K562 (cell line): ENCODE data around the gene ERP27.

Experiments
- BMI1 ChIP-seq: fragments of 150-350 bp; IDR thresholded peaks from 2 replicates; pipeline ENCODE4 v1.6.1; 2014; ENCODE audit warnings: low read length
- E2F4 ChIP-seq: sonication (generic); formaldehyde crosslinking; IDR thresholded peaks from 2 replicates; pipeline ENCODE4 v1.8.0; 2022; ENCODE audit warnings: mild to moderate bottlenecking, low read depth, missing genetic modification reagents
- FOXM1 ChIP-seq, 2 experiments: fragments of 450-650 bp in 1 of 2; sonication (generic) in 1 of 2; formaldehyde crosslinking in 1 of 2; IDR thresholded peaks; 2 replicates each; pipeline versions ENCODE4 v1.6.1 to v1.9.0; 2017 to 2022; ENCODE audit warnings: low read depth in 2 of 2, mild to moderate bottlenecking in 2 of 2, missing genetic modification reagents in 1 of 2, moderate library complexity in 1 of 2
- HNRNPLL ChIP-seq: fragments of 200-400 bp; formaldehyde crosslinking; IDR thresholded peaks from 2 replicates; pipeline ENCODE4 v1.6.1; 2017; ENCODE audit warnings: low read length, low read depth, mild to moderate bottlenecking; ENCODE audit not compliant: poor library complexity, severe bottlenecking
- MAZ ChIP-seq, 2 experiments: fragments of 450-650 bp in 1 of 2; sonication (generic) in 1 of 2; formaldehyde crosslinking; IDR thresholded peaks in 1 of 2; conservative IDR thresholded peaks in 1 of 2; 2 replicates each; pipeline versions ENCODE4 v1.4.0 to v1.5.0; 2020; ENCODE audit warnings: mild to moderate bottlenecking in 1 of 2, missing genetic modification reagents in 1 of 2
- POLR2G ChIP-seq: fragments of 200-400 bp; formaldehyde crosslinking; IDR thresholded peaks from 2 replicates; pipeline ENCODE4 v1.6.1; 2017; ENCODE audit warnings: low read depth, mild to moderate bottlenecking, antibody characterized with exemption, low read length, moderate library complexity
- SIN3A ChIP-seq, 2 experiments: fragments of 150-350 bp in 1 of 2; IDR thresholded peaks; 2 replicates each; pipeline ENCODE4 v1.6.1; 2011 to 2016; ENCODE audit warnings: borderline replicate concordance in 2 of 2, low read depth in 2 of 2, low read length in 2 of 2, mild to moderate bottlenecking in 2 of 2, moderate library complexity in 2 of 2; ENCODE audit not compliant: control insufficient read depth in 1 of 2
- SMARCC2 ChIP-seq: fragments of 450-650 bp; IDR thresholded peaks from 2 replicates; pipeline ENCODE4 v1.6.1; 2017; ENCODE audit warnings: antibody characterized with exemption, moderate library complexity, mild to moderate bottlenecking, low read depth
- YBX1 ChIP-seq: fragments of 450-650 bp; IDR thresholded peaks from 2 replicates; pipeline ENCODE4 v1.7.1; 2016; ENCODE audit warnings: mild to moderate bottlenecking
- TF ChIP-seq, protein P1 (sequence below): fragments of 450-650 bp; IDR thresholded peaks from 2 replicates; pipeline ENCODE4 v1.6.1; 2016; ENCODE audit warnings: missing biosample characterization, missing genetic modification characterization
- TF ChIP-seq, protein P2 (sequence below): fragments of 200-600 bp; sonication (generic); IDR thresholded peaks from one replicate; pipeline ENCODE4 v1.6.1; 2012; ENCODE audit warnings: mild to moderate bottlenecking, low read depth, low read length, inconsistent platforms
- TF ChIP-seq, protein P3 (sequence below): fragments of 450-650 bp; formaldehyde crosslinking; IDR thresholded peaks from 2 replicates; pipeline ENCODE4 v1.4.0; 2020; ENCODE audit warnings: mild to moderate bottlenecking, mixed read lengths

DNA sequence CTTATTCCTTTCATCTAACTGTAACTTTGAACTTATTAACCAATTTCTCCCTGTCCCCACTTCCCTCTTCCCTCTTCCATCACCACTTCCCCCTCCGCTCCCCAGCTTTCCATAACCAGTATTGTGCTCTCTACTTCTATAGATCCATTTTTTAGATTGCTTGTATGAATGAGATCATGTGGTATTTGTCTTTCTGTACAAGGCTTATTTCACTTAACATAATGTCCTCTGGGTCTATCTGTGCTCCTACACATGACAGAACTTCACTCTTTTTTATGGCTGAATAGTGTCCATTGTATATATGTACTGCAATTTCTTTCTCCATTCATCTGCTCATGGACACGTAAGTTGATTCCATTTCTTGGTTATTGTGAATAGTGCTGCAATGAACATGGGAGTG is 14.4 kb downstream of the ERP27 start:
- TF ChIP-seq HNRNPLL (no peak), FOXM1 (IDR thresholded peaks at IDR 0.05; ENCODE audit: low read depth) (no peak), FOXM1 (CRISPR knock-in tag; IDR thresholded peaks at IDR 0.05; ENCODE audit: low read depth) (no peak), SIN3A (IDR thresholded peaks at IDR 0.05; ENCODE audit: borderline replicate concordance in 2 of 2, control insufficient read depth in 1 of 2, low read depth in 2 of 2, low read length in 2 of 2) (no peak), POLR2G (no peak), BMI1 (no peak), MAZ (CRISPR knock-in tag; conservative IDR thresholded peaks at IDR 0.05 in 1 of 2, IDR thresholded peaks at IDR 0.05 in 1 of 2) (no peak), YBX1 (no peak), E2F4 (CRISPR knock-in tag) (no peak), SMARCC2 (no peak)
- TF ChIP-seq, protein P1, sequence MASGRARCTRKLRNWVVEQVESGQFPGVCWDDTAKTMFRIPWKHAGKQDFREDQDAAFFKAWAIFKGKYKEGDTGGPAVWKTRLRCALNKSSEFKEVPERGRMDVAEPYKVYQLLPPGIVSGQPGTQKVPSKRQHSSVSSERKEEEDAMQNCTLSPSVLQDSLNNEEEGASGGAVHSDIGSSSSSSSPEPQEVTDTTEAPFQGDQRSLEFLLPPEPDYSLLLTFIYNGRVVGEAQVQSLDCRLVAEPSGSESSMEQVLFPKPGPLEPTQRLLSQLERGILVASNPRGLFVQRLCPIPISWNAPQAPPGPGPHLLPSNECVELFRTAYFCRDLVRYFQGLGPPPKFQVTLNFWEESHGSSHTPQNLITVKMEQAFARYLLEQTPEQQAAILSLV (tag): no peak
- TF ChIP-seq, protein P2, sequence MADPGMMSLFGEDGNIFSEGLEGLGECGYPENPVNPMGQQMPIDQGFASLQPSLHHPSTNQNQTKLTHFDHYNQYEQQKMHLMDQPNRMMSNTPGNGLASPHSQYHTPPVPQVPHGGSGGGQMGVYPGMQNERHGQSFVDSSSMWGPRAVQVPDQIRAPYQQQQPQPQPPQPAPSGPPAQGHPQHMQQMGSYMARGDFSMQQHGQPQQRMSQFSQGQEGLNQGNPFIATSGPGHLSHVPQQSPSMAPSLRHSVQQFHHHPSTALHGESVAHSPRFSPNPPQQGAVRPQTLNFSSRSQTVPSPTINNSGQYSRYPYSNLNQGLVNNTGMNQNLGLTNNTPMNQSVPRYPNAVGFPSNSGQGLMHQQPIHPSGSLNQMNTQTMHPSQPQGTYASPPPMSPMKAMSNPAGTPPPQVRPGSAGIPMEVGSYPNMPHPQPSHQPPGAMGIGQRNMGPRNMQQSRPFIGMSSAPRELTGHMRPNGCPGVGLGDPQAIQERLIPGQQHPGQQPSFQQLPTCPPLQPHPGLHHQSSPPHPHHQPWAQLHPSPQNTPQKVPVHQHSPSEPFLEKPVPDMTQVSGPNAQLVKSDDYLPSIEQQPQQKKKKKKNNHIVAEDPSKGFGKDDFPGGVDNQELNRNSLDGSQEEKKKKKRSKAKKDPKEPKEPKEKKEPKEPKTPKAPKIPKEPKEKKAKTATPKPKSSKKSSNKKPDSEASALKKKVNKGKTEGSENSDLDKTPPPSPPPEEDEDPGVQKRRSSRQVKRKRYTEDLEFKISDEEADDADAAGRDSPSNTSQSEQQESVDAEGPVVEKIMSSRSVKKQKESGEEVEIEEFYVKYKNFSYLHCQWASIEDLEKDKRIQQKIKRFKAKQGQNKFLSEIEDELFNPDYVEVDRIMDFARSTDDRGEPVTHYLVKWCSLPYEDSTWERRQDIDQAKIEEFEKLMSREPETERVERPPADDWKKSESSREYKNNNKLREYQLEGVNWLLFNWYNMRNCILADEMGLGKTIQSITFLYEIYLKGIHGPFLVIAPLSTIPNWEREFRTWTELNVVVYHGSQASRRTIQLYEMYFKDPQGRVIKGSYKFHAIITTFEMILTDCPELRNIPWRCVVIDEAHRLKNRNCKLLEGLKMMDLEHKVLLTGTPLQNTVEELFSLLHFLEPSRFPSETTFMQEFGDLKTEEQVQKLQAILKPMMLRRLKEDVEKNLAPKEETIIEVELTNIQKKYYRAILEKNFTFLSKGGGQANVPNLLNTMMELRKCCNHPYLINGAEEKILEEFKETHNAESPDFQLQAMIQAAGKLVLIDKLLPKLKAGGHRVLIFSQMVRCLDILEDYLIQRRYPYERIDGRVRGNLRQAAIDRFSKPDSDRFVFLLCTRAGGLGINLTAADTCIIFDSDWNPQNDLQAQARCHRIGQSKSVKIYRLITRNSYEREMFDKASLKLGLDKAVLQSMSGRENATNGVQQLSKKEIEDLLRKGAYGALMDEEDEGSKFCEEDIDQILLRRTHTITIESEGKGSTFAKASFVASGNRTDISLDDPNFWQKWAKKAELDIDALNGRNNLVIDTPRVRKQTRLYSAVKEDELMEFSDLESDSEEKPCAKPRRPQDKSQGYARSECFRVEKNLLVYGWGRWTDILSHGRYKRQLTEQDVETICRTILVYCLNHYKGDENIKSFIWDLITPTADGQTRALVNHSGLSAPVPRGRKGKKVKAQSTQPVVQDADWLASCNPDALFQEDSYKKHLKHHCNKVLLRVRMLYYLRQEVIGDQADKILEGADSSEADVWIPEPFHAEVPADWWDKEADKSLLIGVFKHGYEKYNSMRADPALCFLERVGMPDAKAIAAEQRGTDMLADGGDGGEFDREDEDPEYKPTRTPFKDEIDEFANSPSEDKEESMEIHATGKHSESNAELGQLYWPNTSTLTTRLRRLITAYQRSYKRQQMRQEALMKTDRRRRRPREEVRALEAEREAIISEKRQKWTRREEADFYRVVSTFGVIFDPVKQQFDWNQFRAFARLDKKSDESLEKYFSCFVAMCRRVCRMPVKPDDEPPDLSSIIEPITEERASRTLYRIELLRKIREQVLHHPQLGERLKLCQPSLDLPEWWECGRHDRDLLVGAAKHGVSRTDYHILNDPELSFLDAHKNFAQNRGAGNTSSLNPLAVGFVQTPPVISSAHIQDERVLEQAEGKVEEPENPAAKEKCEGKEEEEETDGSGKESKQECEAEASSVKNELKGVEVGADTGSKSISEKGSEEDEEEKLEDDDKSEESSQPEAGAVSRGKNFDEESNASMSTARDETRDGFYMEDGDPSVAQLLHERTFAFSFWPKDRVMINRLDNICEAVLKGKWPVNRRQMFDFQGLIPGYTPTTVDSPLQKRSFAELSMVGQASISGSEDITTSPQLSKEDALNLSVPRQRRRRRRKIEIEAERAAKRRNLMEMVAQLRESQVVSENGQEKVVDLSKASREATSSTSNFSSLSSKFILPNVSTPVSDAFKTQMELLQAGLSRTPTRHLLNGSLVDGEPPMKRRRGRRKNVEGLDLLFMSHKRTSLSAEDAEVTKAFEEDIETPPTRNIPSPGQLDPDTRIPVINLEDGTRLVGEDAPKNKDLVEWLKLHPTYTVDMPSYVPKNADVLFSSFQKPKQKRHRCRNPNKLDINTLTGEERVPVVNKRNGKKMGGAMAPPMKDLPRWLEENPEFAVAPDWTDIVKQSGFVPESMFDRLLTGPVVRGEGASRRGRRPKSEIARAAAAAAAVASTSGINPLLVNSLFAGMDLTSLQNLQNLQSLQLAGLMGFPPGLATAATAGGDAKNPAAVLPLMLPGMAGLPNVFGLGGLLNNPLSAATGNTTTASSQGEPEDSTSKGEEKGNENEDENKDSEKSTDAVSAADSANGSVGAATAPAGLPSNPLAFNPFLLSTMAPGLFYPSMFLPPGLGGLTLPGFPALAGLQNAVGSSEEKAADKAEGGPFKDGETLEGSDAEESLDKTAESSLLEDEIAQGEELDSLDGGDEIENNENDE: no peak
- TF ChIP-seq, protein P3, sequence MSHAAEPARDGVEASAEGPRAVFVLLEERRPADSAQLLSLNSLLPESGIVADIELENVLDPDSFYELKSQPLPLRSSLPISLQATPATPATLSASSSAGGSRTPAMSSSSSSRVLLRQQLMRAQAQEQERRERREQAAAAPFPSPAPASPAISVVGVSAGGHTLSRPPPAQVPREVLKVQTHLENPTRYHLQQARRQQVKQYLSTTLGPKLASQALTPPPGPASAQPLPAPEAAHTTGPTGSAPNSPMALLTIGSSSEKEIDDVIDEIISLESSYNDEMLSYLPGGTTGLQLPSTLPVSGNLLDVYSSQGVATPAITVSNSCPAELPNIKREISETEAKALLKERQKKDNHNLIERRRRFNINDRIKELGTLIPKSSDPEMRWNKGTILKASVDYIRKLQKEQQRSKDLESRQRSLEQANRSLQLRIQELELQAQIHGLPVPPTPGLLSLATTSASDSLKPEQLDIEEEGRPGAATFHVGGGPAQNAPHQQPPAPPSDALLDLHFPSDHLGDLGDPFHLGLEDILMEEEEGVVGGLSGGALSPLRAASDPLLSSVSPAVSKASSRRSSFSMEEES (CRISPR knock-in tag): no peak
